Measurements from ENCODE around the gene AJUBA. TPM values are rescaled to one million over a fixed set of nuclear protein-coding genes. Genes with fewer than 3 reads are reported as not detected.

Gene AJUBA
- total and polyA plus RNA-seq, 5 donors from 2014 or later = 0.20 to 1.0 (median 0.69) TPM

- H3K27me3 Mint-ChIP-seq = no peaks in the 10 kb centered on the region
- H3K4me1 Mint-ChIP-seq = no peaks in the 10 kb centered on the region
- H3K27ac Mint-ChIP-seq = no peak overlapping the region
- Histone ChIP-seq H3K4me3 (ENCODE audit: low read depth, low read length) (no peak overlapping the region), H3K27ac (ENCODE audit: insufficient read depth, low read length, poor library complexity, severe bottlenecking) (no peak overlapping the region), H3K36me3 (ENCODE audit: control insufficient read depth, insufficient read depth, low read length) (no peaks in the 10 kb centered on the region), H3K9me3 (ENCODE audit: control insufficient read depth in 2 of 2, low read length in 2 of 2) (no peaks in the 10 kb centered on the region), H3K4me1 (ENCODE audit: control insufficient read depth, insufficient read depth, low read length, poor library complexity, severe bottlenecking) (no peaks in the 10 kb centered on the region), H3K27me3 (ENCODE audit: control insufficient read depth, insufficient read depth, low read length) (no peaks in the 10 kb centered on the region)
- ATAC-seq (ENCODE audit: low read depth in 2 of 2) (no peak), DNase-seq (no peak)
- H3K9me3 Mint-ChIP-seq = no peaks in the 10 kb centered on the region
- H3K36me3 Mint-ChIP-seq = peaks cover 12% of the 10 kb centered on the region
- H3K4me3 Mint-ChIP-seq = peak overlapping the region in 1 of 4 donors; percentile 32
Observed at GRCh38 chr14:22939684-22940083, 42.7 kb downstream of the AJUBA start.

GRCh38 chr14:22935156-22935555 is 47.2 kb downstream of the AJUBA start:
- no peak overlapping the region for H3K27ac Mint-ChIP-seq
- H3K9me3 Mint-ChIP-seq = no peaks in the 10 kb centered on the region
- no peak overlapping the region for H3K4me3 ChIP-seq (ENCODE audit: low read depth, low read length)
- H3K4me1 Mint-ChIP-seq = peaks cover 0 to 11% (median 7%) of the 10 kb centered on the region in 4 donors
- H3K4me1 ChIP-seq (ENCODE audit: control insufficient read depth, insufficient read depth, low read length, poor library complexity, severe bottlenecking) = peaks cover 4% of the 10 kb centered on the region
- H3K36me3 ChIP-seq (ENCODE audit: control insufficient read depth, insufficient read depth, low read length) = no peaks in the 10 kb centered on the region
- peaks cover 4% of the 10 kb centered on the region for H3K36me3 Mint-ChIP-seq
- H3K27ac ChIP-seq (ENCODE audit: insufficient read depth, low read length, poor library complexity, severe bottlenecking) = no peak overlapping the region
- no peak overlapping the region for H3K4me3 Mint-ChIP-seq
- no peaks in the 10 kb centered on the region for H3K9me3 ChIP-seq (ENCODE audit: control insufficient read depth in 2 of 2, low read length in 2 of 2)
- ATAC-seq (ENCODE audit: low read depth in 2 of 2) (no peak), DNase-seq (no peak)
- no peaks in the 10 kb centered on the region for H3K27me3 Mint-ChIP-seq
- H3K27me3 ChIP-seq (ENCODE audit: control insufficient read depth, insufficient read depth, low read length) = no peaks in the 10 kb centered on the region

- Mint-ChIP-seq H3K4me3 (peak overlapping the region in 3 of 4 donors; percentile 5 to 15 (median 9)), H3K36me3 (no peaks in the 10 kb centered on the region), H3K27me3 (no peaks in the 10 kb centered on the region), H3K9me3 (no peaks in the 10 kb centered on the region), H3K27ac (peak overlapping the region in 1 of 3 donors; percentile 78), H3K4me1 (peaks cover 0 to 19% (median 13%) of the 10 kb centered on the region in 4 donors)
- DNase-seq = no peak
- Histone ChIP-seq H3K27me3 (ENCODE audit: control insufficient read depth, insufficient read depth, low read length) (no peaks in the 10 kb centered on the region), H3K4me3 (ENCODE audit: low read depth, low read length) (no peak overlapping the region), H3K9me3 (ENCODE audit: control insufficient read depth in 2 of 2, low read length in 2 of 2) (no peaks in the 10 kb centered on the region), H3K27ac (ENCODE audit: insufficient read depth, low read length, poor library complexity, severe bottlenecking) (no peak overlapping the region), H3K36me3 (ENCODE audit: control insufficient read depth, insufficient read depth, low read length) (no peaks in the 10 kb centered on the region), H3K4me1 (ENCODE audit: control insufficient read depth, insufficient read depth, low read length, poor library complexity, severe bottlenecking) (peaks cover 19% of the 10 kb centered on the region)
- no peak for ATAC-seq (ENCODE audit: low read depth in 2 of 2)
Observed at GRCh38 chr14:22932146-22932545, 50.2 kb downstream of the AJUBA start.

GRCh38 chr14:22929961-22930364 is 52.4 kb downstream of the AJUBA start:
- Mint-ChIP-seq H3K27ac (no peak overlapping the region), H3K27me3 (no peaks in the 10 kb centered on the region), H3K9me3 (no peaks in the 10 kb centered on the region), H3K4me3 (no peak overlapping the region), H3K4me1 (peaks cover 0 to 25% (median 20%) of the 10 kb centered on the region in 4 donors), H3K36me3 (peaks cover 12% of the 10 kb centered on the region)
- ATAC-seq (ENCODE audit: low read depth in 2 of 2) = no peak
- peak overlapping the region; percentile 90 for H3K27ac ChIP-seq (ENCODE audit: insufficient read depth, low read length, poor library complexity, severe bottlenecking)
- H3K4me1 ChIP-seq (ENCODE audit: control insufficient read depth, insufficient read depth, low read length, poor library complexity, severe bottlenecking) = peaks cover 19% of the 10 kb centered on the region
- DNase-seq = no peak
- H3K4me3 ChIP-seq (ENCODE audit: low read depth, low read length) = peak overlapping the region; percentile 95
- H3K36me3 ChIP-seq (ENCODE audit: control insufficient read depth, insufficient read depth, low read length) = no peaks in the 10 kb centered on the region
- no peaks in the 10 kb centered on the region for H3K9me3 ChIP-seq (ENCODE audit: control insufficient read depth in 2 of 2, low read length in 2 of 2)
- H3K27me3 ChIP-seq (ENCODE audit: control insufficient read depth, insufficient read depth, low read length) = no peaks in the 10 kb centered on the region

- Mint-ChIP-seq H3K9me3 (no peaks in the 10 kb centered on the region), H3K4me3 (no peak within 1 kb of the TSS), H3K4me1 (peaks cover 0 to 25% (median 20%) of the 10 kb centered on the region in 4 donors), H3K36me3 (peaks cover 18% of the 10 kb centered on the region), H3K27ac (no peak within 1 kb of the TSS), H3K27me3 (no peaks in the 10 kb centered on the region)
- H3K4me3 ChIP-seq (ENCODE audit: low read depth, low read length) = peak within 1 kb of the TSS; percentile 95
- no peaks in the 10 kb centered on the region for H3K27me3 ChIP-seq (ENCODE audit: control insufficient read depth, insufficient read depth, low read length)
- DNase-seq = peak; percentile 98 to 99 (median 98)
- peaks cover 19% of the 10 kb centered on the region for H3K4me1 ChIP-seq (ENCODE audit: control insufficient read depth, insufficient read depth, low read length, poor library complexity, severe bottlenecking)
- H3K27ac ChIP-seq (ENCODE audit: insufficient read depth, low read length, poor library complexity, severe bottlenecking) = peak within 1 kb of the TSS; percentile 90
- H3K9me3 ChIP-seq (ENCODE audit: control insufficient read depth in 2 of 2, low read length in 2 of 2) = no peaks in the 10 kb centered on the region
- H3K36me3 ChIP-seq (ENCODE audit: control insufficient read depth, insufficient read depth, low read length) = peaks cover 4% of the 10 kb centered on the region
- ATAC-seq (ENCODE audit: low read depth in 2 of 2) = peak; percentile 97 to 98
Observed at GRCh38 chr14:22929104-22929960, 53.0 kb downstream of the AJUBA start, which contains the start of gene PRMT5. TSS of gene PRMT5 (minus strand) at chr14:22929376. CDS start at chr14:22929361, 15 bp downstream.

GRCh38 chr14:22928237-22929103 is 53.9 kb downstream of the AJUBA start:
- Mint-ChIP-seq H3K9me3 (no peaks in the 10 kb centered on the region), H3K36me3 (peaks cover 23% of the 10 kb centered on the region), H3K27ac (no peak overlapping the region), H3K27me3 (no peaks in the 10 kb centered on the region), H3K4me1 (peaks cover 0 to 25% (median 18%) of the 10 kb centered on the region in 4 donors), H3K4me3 (no peak overlapping the region)
- Histone ChIP-seq H3K4me1 (ENCODE audit: control insufficient read depth, insufficient read depth, low read length, poor library complexity, severe bottlenecking) (peaks cover 19% of the 10 kb centered on the region), H3K4me3 (ENCODE audit: low read depth, low read length) (peak overlapping the region; percentile 95), H3K27ac (ENCODE audit: insufficient read depth, low read length, poor library complexity, severe bottlenecking) (peak overlapping the region; percentile 90), H3K36me3 (ENCODE audit: control insufficient read depth, insufficient read depth, low read length) (peaks cover 12% of the 10 kb centered on the region), H3K27me3 (ENCODE audit: control insufficient read depth, insufficient read depth, low read length) (no peaks in the 10 kb centered on the region), H3K9me3 (ENCODE audit: control insufficient read depth in 2 of 2, low read length in 2 of 2) (no peaks in the 10 kb centered on the region)
- DNase-seq = peak in 1 of 3 donors; percentile 23
- ATAC-seq (ENCODE audit: low read depth in 2 of 2) = no peak

- no peak for ATAC-seq (ENCODE audit: low read depth in 2 of 2)
- Histone ChIP-seq H3K9me3 (ENCODE audit: control insufficient read depth in 2 of 2, low read length in 2 of 2) (no peaks in the 10 kb centered on the region), H3K36me3 (ENCODE audit: control insufficient read depth, insufficient read depth, low read length) (peaks cover 16% of the 10 kb centered on the region), H3K4me3 (ENCODE audit: low read depth, low read length) (no peak overlapping the region), H3K27me3 (ENCODE audit: control insufficient read depth, insufficient read depth, low read length) (no peaks in the 10 kb centered on the region), H3K4me1 (ENCODE audit: control insufficient read depth, insufficient read depth, low read length, poor library complexity, severe bottlenecking) (peaks cover 19% of the 10 kb centered on the region), H3K27ac (ENCODE audit: insufficient read depth, low read length, poor library complexity, severe bottlenecking) (no peak overlapping the region)
- peak overlapping the region in 3 of 4 donors; percentile 39 to 61 (median 41) for H3K4me3 Mint-ChIP-seq
- H3K27ac Mint-ChIP-seq = peak overlapping the region in 1 of 3 donors; percentile 5
- H3K4me1 Mint-ChIP-seq = peaks cover 0 to 16% (median 13%) of the 10 kb centered on the region in 4 donors
- peaks cover 35% of the 10 kb centered on the region for H3K36me3 Mint-ChIP-seq
- no peaks in the 10 kb centered on the region for H3K9me3 Mint-ChIP-seq
- no peak for DNase-seq
- no peaks in the 10 kb centered on the region for H3K27me3 Mint-ChIP-seq
Observed at GRCh38 chr14:22926316-22926715, 56.0 kb downstream of the AJUBA start.
